SU-DHL-6 (cell line): ENCODE data around the gene GIMAP8.

ENCODE experiments used
- H2AFZ ChIP-seq: fragments of 200-600 bp; sonication (generic); 2 replicates; pipeline ENCODE4 v1.6.1; 2014; ENCODE audit warnings: low read depth, mild to moderate bottlenecking, moderate library complexity, mixed read lengths, antibody characterized with exemption, low read length; ENCODE audit not compliant: severe bottlenecking
- H3F3A ChIP-seq: fragments of 200-600 bp; shearing (Covaris generic); 2 replicates; pipeline ENCODE4 v1.6.0; 2016; ENCODE audit warnings: antibody characterized with exemption, mild to moderate bottlenecking; ENCODE audit not compliant: insufficient read depth
- H3K27ac ChIP-seq: fragments of 200-600 bp; sonication (generic); 2 replicates; pipeline ENCODE4 v1.5.1; 2016; ENCODE audit warnings: low read depth, mild to moderate bottlenecking, low read length, moderate library complexity, mixed read lengths
- H3K27me3 ChIP-seq: fragments of 200-600 bp; sonication (generic), shearing (Covaris generic); 2 replicates; pipeline ENCODE4 v1.6.0; 2014; ENCODE audit warnings: mild to moderate bottlenecking, low read length
- H3K36me3 ChIP-seq: fragments of 200-600 bp; sonication (generic); 2 replicates; pipeline ENCODE4 v1.6.1; 2014; ENCODE audit warnings: mild to moderate bottlenecking, low read length, mixed read lengths
- H3K4me2 ChIP-seq: fragments of 300-600, 200-600 bp; shearing (Covaris generic), sonication (generic); 2 replicates; pipeline ENCODE4 v1.6.0; 2014; ENCODE audit warnings: low read length, low read depth, mild to moderate bottlenecking; ENCODE audit not compliant: poor library complexity, severe bottlenecking
- H3K4me3 ChIP-seq: fragments of 200-600 bp; sonication (generic); 2 replicates; pipeline ENCODE4 v1.5.1; 2014; ENCODE audit warnings: antibody characterized with exemption, low read length, mild to moderate bottlenecking, mixed read lengths; ENCODE audit not compliant: insufficient read depth, poor library complexity, severe bottlenecking
- H3K79me2 ChIP-seq: fragments of 200-600 bp; sonication (generic); 2 replicates; pipeline ENCODE4 v1.6.1; 2014; ENCODE audit warnings: mild to moderate bottlenecking, low read length, moderate library complexity; ENCODE audit not compliant: insufficient read depth
- H3K9ac ChIP-seq: fragments of 200-600 bp; sonication (generic); 2 replicates; pipeline ENCODE4 v1.7.0; 2014; ENCODE audit warnings: mild to moderate bottlenecking, low read length
- H3K9me2 ChIP-seq: fragments of 200-600 bp; sonication (generic); replicated peaks from 2 replicates; pipeline ENCODE4 v1.6.1; 2014; ENCODE audit warnings: low read length; ENCODE audit not compliant: insufficient read depth
- H3K9me3 ChIP-seq: fragments of 200-600 bp; sonication (generic); 2 replicates; pipeline ENCODE4 v1.6.1; 2014; ENCODE audit warnings: low read length, mixed read lengths; ENCODE audit not compliant: insufficient read depth
- H4K20me1 ChIP-seq: fragments of 200-600 bp; sonication (generic); 2 replicates; pipeline ENCODE4 v1.6.1; 2014; ENCODE audit warnings: low read depth, mild to moderate bottlenecking, antibody characterized with exemption, low read length, moderate library complexity, mixed read lengths
- EZH2phosphoT487 ChIP-seq: fragments of 200-600 bp; sonication (generic), shearing (Covaris generic); conservative IDR thresholded peaks from 2 replicates; pipeline ENCODE4 v1.6.1; 2018; ENCODE audit warnings: mild to moderate bottlenecking, antibody characterized with exemption, low read length, moderate library complexity, mixed read lengths
- TF ChIP-seq, protein P1 (sequence below): fragments of 200-600 bp; sonication (generic); IDR thresholded peaks from one replicate; pipeline ENCODE4 v1.5.1; 2017; ENCODE audit warnings: antibody characterized with exemption, mild to moderate bottlenecking, low read length, moderate library complexity; ENCODE audit not compliant: insufficient read depth, poor library complexity, severe bottlenecking

Gene GIMAP8

DNA sequence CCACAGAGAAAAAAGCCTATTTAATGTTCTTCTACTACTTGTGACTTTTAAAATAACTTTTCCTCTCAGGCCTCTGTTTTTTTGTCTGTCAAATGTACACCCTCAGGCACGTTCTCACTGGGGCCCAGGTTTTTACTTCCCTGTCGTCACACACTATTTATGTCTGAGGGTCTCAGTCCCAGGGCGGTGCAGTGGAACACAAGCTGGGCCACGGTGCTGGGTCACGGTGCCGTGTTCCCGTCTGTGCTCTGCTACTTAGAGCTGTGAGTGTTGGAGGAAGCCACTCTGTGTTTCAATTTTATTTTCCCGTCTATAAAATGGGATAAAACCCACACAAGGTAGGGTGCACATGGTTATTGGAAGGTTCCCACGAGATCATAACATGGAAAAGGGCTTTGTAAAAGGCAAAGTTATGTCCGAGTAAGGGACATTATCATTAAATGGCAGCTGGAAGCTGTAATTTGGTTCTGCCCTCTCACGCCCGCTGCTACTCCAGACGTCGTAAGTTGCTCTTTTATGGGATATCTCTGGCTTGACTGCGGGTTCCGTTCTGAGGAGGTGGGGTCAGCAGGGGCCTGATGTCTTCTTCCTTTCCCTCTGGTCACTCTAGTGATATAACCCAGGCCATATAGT is 46.1 kb upstream of the GIMAP8 start:
- Histone ChIP-seq H3K27me3 (no peaks in the 10 kb centered on the region), H3K9ac (peak overlapping the region; percentile 55), H3K4me3 (peak overlapping the region; percentile 47), H2AFZ (peak overlapping the region; percentile 82), H3K4me2 (peak overlapping the region; percentile 63), H3K9me2 (no peaks in the 10 kb centered on the region), H4K20me1 (no peaks in the 10 kb centered on the region), H3F3A (no peaks in the 10 kb centered on the region), H3K9me3 (no peaks in the 10 kb centered on the region), H3K79me2 (no peaks in the 10 kb centered on the region), H3K27ac (no peak overlapping the region), H3K36me3 (no peaks in the 10 kb centered on the region)
- TF ChIP-seq, protein P1, sequence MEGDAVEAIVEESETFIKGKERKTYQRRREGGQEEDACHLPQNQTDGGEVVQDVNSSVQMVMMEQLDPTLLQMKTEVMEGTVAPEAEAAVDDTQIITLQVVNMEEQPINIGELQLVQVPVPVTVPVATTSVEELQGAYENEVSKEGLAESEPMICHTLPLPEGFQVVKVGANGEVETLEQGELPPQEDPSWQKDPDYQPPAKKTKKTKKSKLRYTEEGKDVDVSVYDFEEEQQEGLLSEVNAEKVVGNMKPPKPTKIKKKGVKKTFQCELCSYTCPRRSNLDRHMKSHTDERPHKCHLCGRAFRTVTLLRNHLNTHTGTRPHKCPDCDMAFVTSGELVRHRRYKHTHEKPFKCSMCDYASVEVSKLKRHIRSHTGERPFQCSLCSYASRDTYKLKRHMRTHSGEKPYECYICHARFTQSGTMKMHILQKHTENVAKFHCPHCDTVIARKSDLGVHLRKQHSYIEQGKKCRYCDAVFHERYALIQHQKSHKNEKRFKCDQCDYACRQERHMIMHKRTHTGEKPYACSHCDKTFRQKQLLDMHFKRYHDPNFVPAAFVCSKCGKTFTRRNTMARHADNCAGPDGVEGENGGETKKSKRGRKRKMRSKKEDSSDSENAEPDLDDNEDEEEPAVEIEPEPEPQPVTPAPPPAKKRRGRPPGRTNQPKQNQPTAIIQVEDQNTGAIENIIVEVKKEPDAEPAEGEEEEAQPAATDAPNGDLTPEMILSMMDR: no peak
- no peak for TF ChIP-seq EZH2phosphoT487

DNA sequence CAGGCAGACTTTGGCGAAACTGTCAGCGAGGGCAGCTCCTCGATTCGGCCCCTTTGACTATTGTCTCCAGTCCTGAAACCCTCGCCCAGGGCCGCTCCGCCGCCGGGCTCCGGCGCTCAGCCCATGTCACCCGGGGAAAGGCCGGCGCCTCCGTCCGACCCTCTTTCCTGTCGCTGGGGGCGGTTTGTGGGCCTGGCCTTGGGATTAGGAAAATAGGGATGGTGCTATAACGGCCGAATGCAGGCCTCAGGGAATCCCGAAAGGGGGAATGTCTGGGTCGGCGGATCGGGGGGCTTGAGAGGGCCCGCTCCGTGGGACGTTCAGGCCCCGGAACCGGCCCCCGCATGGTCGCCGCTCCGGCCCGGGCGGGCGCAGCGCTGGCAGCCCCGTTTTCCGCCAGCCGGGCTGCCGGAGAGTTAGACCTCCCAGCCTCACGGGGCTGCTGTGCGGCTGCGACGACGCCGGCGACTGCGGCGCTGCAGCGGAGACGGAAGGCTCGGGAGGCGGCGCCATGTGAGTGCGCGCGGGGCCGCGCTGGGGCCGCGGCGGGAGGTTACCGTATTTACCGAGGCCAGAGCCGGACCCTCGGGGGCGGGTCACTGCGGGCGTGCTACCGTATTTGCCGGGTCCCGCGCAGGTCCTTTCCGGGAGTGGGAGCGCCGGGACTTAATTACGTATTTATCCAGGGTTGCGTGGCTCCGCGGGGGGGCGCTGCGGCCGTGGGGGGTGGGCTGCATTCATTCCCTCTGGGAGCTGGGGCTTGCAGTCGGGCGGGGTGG is 45.4 kb upstream of the GIMAP8 start:
- Histone ChIP-seq H3K9me3 (no peaks in the 10 kb centered on the region), H3K79me2 (no peaks in the 10 kb centered on the region), H3K27ac (no peak overlapping the region), H4K20me1 (no peaks in the 10 kb centered on the region), H3F3A (no peaks in the 10 kb centered on the region), H3K36me3 (no peaks in the 10 kb centered on the region), H3K4me2 (peak overlapping the region; percentile 63), H2AFZ (peak overlapping the region; percentile 82), H3K9ac (peak overlapping the region; percentile 55), H3K9me2 (no peaks in the 10 kb centered on the region), H3K4me3 (peak overlapping the region; percentile 47), H3K27me3 (no peaks in the 10 kb centered on the region)
- TF ChIP-seq, protein P1: peak; percentile 28
- TF ChIP-seq EZH2phosphoT487: no peak

DNA sequence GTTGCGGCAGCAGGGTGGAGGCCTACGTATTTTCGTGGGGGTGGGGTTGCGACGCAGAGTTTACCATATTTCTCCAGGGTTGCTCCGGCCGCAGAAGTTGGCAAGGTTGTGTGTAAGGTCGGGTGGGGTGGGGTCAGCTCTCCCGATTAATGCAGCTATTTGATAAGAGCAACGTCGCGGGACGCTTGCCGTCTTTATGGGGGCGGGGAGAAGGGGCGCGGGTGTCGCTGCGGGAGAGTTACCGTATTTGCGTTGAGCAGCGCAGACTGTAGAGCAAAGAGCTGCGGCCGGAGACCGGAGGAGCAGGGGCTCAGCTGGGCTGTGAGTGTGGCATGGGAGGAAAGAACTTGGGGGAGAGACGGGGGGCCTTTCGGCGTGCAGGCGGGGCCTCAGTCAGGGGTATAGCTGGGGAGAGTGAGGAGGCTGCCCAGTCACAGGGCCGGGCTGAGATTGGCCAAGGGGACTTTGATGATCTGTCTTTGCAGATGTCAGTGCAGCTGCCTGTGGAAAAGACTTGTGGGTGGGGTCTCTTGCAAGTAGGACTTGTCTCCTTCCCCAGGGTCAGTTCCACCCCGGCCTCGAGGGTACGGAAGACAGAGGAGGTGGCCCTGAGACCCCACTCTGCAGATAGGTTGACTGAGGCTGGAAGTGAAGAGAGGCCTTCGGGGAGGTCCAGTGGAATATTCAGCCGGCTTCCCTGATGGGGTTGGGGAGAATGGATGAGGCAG is 44.7 kb upstream of the GIMAP8 start:
- Histone ChIP-seq H2AFZ (peak overlapping the region; percentile 82), H3K79me2 (no peaks in the 10 kb centered on the region), H3K27ac (no peak overlapping the region), H4K20me1 (no peaks in the 10 kb centered on the region), H3K9ac (peak overlapping the region; percentile 55), H3K9me3 (no peaks in the 10 kb centered on the region), H3K9me2 (no peaks in the 10 kb centered on the region), H3F3A (no peaks in the 10 kb centered on the region), H3K27me3 (no peaks in the 10 kb centered on the region), H3K4me2 (peak overlapping the region; percentile 63), H3K36me3 (no peaks in the 10 kb centered on the region), H3K4me3 (peak overlapping the region; percentile 47)
- no peak for TF ChIP-seq EZH2phosphoT487
- TF ChIP-seq, protein P1: no peak
